ENCODE data around the gene SPRING1. TPM values are rescaled to one million over a fixed set of nuclear protein-coding genes. Genes with fewer than 3 reads are reported as not detected.

The SPRING1 gene
- 14.6 to 23.8 TPM (median 20.8 TPM) in 5 replicates for total RNA-seq (2022; extraction: Qiagen RNA extraction; ENCODE audit: low read depth)

GRCh38 chr12:116737774-116738657, at the start of gene SPRING1, which contains the start of gene RNFT2:
Gene SPRING1 (minus strand): TSS chr12:116738069. CDS start chr12:116737900, 169 bp downstream.
Gene RNFT2 (plus strand): TSS chr12:116738315. CDS start chr12:116740498, 2,183 bp downstream.

Other genes with a start within 250 kb of the SPRING1 start
- gene MAP1LC3B2, start 178.7 kb downstream of the SPRING1 start, total RNA-seq (2022; extraction: Qiagen RNA extraction; ENCODE audit: low read depth): 0.94 to 2.6 TPM (median 1.6 TPM) in 5 replicates
- 2.2 to 3.7 TPM (median 2.6 TPM) in 5 replicates for gene RNFT2, start 246 bp upstream of the SPRING1 start, total RNA-seq (2022; extraction: Qiagen RNA extraction; ENCODE audit: low read depth)
- 0.45 to 0.96 TPM (median 0.54 TPM) in 5 replicates for gene HRK, start 143.4 kb upstream of the SPRING1 start, total RNA-seq (2022; extraction: Qiagen RNA extraction; ENCODE audit: low read depth)
- 4.5 to 6.7 TPM (median 5.7 TPM) in 5 replicates for gene FBXW8, start 172.9 kb upstream of the SPRING1 start, total RNA-seq (2022; extraction: Qiagen RNA extraction; ENCODE audit: low read depth)

All from A549 treated with CpdA at 1 μM for 4 hours (cell line).